HG02943 (cell line): Measurements from ENCODE around the gene MAGI2.

Source experiments
- ATAC-seq: cut with Tn5 transposase; IDR thresholded peaks from one replicate; pipeline ENCODE4 v1.9.1; 2021; ENCODE audit warnings: mild to moderate bottlenecking, low read depth, moderate library complexity; ENCODE audit not compliant: unreplicated experiment

The MAGI2 gene

DNA sequence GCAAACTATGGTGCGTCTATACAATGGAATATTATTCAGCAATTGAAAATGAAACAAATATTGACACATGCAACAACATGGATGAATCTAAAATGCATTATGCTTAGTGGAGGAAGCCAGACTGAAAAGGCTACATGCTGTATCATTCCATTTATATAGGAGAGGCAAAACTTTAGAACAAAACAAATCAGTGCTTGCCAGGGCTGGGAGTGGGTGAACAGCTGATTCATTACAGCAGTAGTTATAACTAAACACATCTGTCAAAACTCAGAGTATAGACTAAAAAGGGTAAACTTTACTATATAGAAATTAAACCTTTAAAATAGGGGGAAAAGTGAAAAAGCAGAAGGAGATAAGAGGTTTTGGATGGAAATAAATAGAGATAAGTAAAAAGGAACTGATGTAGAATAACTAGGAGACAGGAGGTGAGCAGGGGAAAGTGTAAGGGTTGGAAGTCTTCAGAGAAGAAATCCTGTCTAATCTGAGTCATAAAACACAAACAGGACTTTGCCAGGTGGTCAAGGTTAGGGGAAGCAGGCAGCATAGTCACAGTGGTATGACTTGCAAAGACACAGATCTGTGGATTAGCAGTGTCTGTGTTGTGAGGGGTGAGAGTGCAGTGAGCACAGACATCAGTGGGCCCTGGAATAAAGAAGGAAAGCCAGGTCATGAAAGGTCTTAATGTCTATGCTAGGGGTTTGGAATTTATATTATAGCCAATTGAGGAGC is 1305.1 kb downstream of the MAGI2 start:
- ATAC-seq: no peak

GRCh38 chr7:78146546-78146945 is 1306.9 kb downstream of the MAGI2 start:
- ATAC-seq: no peak

GRCh38 chr7:78143661-78144060 is 1309.8 kb downstream of the MAGI2 start:
- ATAC-seq: no peak

DNA sequence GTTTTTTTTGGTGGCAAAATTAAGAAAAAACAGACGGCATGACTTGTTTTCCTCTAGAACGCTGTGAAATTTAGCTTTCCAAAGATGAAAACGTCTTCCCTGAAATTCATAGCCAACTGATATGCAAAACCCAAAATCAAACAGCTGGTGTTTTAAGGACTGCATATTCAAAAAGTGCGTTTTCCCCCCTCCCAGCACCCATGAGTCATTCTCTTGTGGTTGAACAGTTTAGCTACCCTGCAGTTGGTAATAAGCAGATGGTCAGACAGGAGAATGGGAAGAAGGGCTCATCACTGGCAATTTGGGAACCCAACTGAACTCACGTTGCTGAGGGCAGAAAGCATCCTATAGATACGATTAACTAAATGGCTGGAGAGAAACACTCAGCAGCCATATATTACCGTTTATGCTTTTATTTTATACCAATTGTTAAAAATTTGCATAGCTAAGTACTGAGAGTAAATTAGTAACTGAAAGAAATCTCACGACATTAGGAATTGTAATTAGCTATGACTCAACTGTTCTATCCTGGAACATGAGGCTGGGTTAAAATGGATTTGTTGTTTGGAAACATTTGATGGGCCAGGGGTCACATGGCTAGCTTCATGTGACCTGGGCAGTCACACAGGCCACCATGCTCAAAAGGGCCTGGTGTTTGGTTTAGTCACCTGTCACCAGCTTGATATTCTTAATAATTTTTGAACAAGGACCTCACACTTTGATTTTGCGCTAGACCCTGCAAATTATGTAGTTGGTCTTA is 1311.8 kb downstream of the MAGI2 start:
- no peak for ATAC-seq

DNA sequence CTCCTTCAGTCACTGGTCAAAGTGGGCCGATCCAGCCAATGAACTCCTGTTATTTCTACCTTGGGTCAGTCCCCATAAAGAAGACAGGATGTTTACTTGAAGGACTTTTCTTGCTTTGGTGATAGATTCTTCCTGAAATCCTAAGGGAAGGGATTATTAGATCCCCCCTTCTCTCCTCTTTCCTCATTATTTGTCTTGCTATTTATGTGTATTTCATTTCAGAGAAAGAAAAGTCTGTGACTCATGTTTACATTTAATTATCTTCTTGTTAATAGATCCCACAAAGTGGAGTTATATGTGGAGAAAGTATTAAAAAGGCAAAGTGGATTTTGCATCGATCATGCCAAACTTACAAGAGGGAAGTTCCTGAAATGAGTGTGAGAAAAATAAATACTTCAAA is 1313.4 kb downstream of the MAGI2 start:
- no peak for ATAC-seq

DNA sequence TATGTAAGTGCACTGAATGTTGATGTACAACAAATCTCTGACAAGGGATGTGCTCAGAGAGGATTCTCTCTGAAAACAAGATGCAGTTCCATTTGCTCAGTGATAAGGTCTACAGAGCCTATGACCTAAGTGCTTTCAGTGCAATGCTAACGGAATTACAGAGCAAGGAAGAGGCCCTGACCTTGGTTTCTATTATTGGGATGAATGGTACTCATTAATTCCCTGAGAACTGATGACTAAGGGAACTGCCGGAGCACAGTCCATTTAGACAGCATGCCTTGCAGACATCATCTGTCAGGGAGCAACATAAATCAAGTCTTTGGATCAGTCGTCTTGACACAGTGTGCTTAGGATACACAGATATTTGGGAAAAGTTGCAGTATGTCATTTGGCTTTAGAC is 1314.1 kb downstream of the MAGI2 start:
- ATAC-seq: no peak

- ATAC-seq: no peak
These were observed 1318.7 kb downstream of the MAGI2 start for GRCh38 chr7:78134774-78135173.

DNA sequence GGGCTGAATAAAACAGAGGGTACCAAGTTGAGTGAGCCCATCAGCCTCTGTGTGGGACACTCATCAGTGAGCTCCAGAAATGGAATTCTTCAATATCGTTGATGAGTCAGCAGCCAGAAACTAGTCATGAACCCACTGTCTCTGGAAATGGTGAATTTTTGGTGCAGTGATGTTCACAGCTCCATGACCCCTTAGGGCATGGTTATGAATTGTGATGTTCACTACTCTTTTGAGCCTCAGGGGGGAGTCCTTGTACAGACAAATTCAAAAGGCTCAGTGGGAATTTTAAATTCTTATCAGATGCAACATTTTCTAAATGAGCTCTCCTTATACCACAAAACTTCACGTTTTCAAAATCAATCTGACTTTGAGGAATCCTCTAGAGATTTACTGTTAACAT is 1319.2 kb downstream of the MAGI2 start:
- ATAC-seq: no peak

- ATAC-seq: no peak
These were observed 1322.8 kb downstream of the MAGI2 start for GRCh38 chr7:78130446-78131215.

- ATAC-seq: no peak
These were observed 1323.6 kb downstream of the MAGI2 start for GRCh38 chr7:78129865-78130264.

GRCh38 chr7:78127009-78127408 is 1326.5 kb downstream of the MAGI2 start:
- ATAC-seq: no peak

DNA sequence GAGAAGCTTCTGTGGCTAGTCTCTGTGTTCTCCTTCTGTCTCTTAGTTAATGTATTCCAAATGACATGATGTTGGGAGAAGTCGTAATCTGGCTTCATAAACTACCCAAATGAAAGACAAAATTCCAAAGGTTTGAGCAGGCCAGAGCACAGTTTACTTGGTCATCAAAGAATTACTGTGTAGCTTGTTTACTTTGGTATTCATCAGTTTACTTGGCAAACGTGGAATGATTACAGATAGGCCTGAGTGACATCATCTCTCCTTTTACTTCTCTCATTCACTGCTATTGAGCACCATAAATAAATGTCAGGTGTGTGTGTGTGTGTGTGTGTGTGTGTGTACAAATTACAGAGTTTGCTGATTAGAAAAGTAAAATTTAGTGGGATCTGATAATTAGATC is 1327.6 kb downstream of the MAGI2 start:
- no peak for ATAC-seq

GRCh38 chr7:78124216-78124615 is 1329.3 kb downstream of the MAGI2 start:
- no peak for ATAC-seq

- no peak for ATAC-seq
These were observed 1331.6 kb downstream of the MAGI2 start for GRCh38 chr7:78121888-78122287.

- no peak for ATAC-seq
These were observed 1335.0 kb downstream of the MAGI2 start for GRCh38 chr7:78118470-78118869.

DNA sequence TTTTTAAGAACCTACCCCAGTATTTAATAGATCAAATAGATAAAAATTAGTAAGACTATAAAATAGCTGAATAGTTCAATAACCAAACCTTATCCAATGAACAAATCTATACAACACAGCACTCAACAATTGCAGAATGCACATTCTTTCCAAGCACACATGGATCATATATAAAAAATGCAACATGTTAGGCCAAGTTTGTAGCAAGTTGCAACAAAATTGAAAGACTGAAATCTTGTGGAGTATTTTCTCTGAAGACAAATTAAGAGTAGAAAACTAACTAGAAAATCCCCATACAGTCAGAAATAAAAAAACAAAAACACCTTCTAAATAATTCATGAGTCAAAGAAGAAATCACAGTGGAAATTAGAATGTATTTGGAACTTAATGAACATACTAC is 1337.6 kb downstream of the MAGI2 start:
- no peak for ATAC-seq

DNA sequence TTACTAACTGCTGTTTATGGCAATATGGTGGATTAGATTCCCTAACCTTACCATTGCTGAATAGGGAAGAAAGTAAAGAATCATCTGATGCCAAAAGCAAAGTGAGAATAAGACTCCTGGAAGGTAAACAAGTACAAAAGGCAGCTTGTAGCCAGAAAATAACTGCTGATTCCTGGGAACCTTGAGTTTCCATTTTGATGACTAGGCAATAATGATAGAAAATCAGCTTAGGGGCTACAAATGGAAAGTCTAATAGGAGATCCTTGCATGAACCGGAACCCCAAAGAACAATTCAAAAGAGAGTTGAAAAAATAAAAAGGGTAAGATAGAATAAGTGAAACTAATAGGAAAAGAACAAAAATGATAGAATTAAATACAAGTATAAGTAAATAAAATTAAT is 1338.5 kb downstream of the MAGI2 start:
- ATAC-seq: no peak

DNA sequence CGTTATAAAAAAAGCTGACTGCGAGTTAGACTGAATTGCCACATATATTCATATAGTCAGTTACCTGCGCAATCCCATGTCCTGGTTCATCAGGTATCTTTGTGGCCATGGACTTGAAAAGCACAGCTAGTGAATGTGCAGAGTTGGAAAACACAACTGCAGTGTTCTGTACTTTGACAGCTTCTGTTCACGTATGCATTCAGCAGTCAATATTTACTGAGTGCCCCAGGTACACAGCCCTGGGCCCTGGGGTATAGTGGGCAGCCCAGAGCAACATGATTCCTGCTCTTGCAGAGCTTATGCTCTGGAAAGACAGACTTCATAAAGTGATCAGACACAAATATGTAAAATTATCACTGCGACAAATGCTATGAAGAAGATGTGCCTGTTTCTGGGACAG is 1341.0 kb downstream of the MAGI2 start:
- no peak for ATAC-seq

DNA sequence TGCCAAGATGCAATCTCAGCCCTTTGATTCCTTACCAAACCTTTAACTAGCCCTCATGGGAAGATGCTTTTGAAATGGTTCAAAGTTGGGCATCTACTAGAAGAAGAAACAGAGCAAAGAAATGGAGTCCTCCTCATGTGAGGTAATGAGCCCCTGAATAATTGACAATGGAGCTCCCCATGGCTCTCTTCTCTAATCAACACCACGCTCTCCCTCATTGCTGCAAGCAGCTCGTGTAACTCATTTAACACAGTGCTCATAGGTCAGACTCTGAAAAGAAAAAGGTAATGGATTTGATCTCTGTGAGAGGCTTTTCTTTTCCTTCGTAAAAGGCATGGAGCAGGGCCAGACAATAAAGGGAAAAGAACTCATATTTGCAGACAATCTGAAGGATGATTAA is 1342.1 kb downstream of the MAGI2 start:
- no peak for ATAC-seq

- no peak for ATAC-seq
These were observed 1350.0 kb downstream of the MAGI2 start for GRCh38 chr7:78103475-78103874.

DNA sequence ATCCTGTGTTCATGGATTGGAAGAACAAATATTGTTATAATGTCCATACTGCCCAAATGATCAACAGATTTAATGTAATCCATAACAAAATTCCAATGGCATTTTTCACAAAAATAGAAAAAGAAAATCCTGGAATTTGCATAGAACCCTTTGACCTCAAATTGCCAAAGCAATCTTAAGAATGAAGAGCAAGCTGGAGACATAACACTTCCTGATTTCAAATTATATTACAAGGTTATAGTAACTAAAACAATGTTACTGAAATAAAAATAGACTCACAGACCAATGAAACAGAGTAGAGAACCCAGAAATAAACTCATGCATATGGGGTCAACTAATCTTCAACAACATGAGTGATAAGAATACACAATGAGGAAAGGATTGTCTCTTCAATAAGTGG is 1352.4 kb downstream of the MAGI2 start:
- no peak for ATAC-seq
